HG03039 (cell line): ENCODE measurements around the gene EFCAB12.
"Not testable (repeated sequence)": the region's sequence is repeated elsewhere in the genome, so short reads cannot be mapped to it uniquely, and the experiment has no call there.

Experiments
- ATAC-seq: cut with Tn5 transposase; IDR thresholded peaks from one replicate; pipeline ENCODE4 v1.9.1; 2021; ENCODE audit warnings: mild to moderate bottlenecking, moderate library complexity; ENCODE audit not compliant: unreplicated experiment

Gene EFCAB12

GRCh38 chr3:129399145-129399894 lies 29.1 kb downstream of the EFCAB12 start:
- ATAC-seq = peak; percentile 66

- peak; percentile 4 for ATAC-seq
Observed at GRCh38 chr3:129398803-129399144, 29.7 kb downstream of the EFCAB12 start.

GRCh38 chr3:129393760-129394564 lies 34.5 kb downstream of the EFCAB12 start:
- not testable (repeated sequence) for ATAC-seq

- ATAC-seq = no peak
Observed at GRCh38 chr3:129393271-129393670, 35.2 kb downstream of the EFCAB12 start.

GRCh38 chr3:129392106-129392887 lies 36.1 kb downstream of the EFCAB12 start:
- ATAC-seq = not testable (repeated sequence)

- not testable (repeated sequence) for ATAC-seq
Observed at GRCh38 chr3:129391583-129391982, 36.9 kb downstream of the EFCAB12 start.

- no peak for ATAC-seq
Observed at GRCh38 chr3:129389572-129389937, 38.9 kb downstream of the EFCAB12 start.

GRCh38 chr3:129388791-129389571 lies 39.5 kb downstream of the EFCAB12 start:
- not testable (repeated sequence) for ATAC-seq

- no peak for ATAC-seq
Observed at GRCh38 chr3:129387487-129387886, 40.9 kb downstream of the EFCAB12 start.

GRCh38 chr3:129386984-129387383 lies 41.5 kb downstream of the EFCAB12 start:
- ATAC-seq = no peak

- ATAC-seq = not testable (repeated sequence)
Observed at GRCh38 chr3:129385507-129385906, 42.9 kb downstream of the EFCAB12 start.

- no peak for ATAC-seq
Observed at GRCh38 chr3:129384594-129385323, 43.7 kb downstream of the EFCAB12 start.

- not testable (repeated sequence) for ATAC-seq
Observed at GRCh38 chr3:129384103-129384502, 44.3 kb downstream of the EFCAB12 start.

- peak; percentile 61 for ATAC-seq
Observed at GRCh38 chr3:129383292-129383860, 45.1 kb downstream of the EFCAB12 start.

GRCh38 chr3:129382366-129382765 lies 46.1 kb downstream of the EFCAB12 start:
- no peak for ATAC-seq

- ATAC-seq = no peak
Observed at GRCh38 chr3:129379582-129380358, 48.7 kb downstream of the EFCAB12 start.

GRCh38 chr3:129378949-129379348 lies 49.5 kb downstream of the EFCAB12 start:
- no peak for ATAC-seq

- no peak for ATAC-seq
Observed at GRCh38 chr3:129377615-129378014, 50.8 kb downstream of the EFCAB12 start.

GRCh38 chr3:129375099-129375498 lies 53.3 kb downstream of the EFCAB12 start:
- ATAC-seq = no peak
